ENCODE data around the gene ZNHIT2. TPM values are rescaled to one million over a fixed set of nuclear protein-coding genes. Genes with fewer than 3 reads are reported as not detected.

ZNHIT2 gene
- total and polyA plus RNA-seq, 2 experiments from 2014 or later, result 13.2 to 15.5 TPM

- Histone ChIP-seq H3K27ac (no peak overlapping the region), H3K79me2 (ENCODE audit: insufficient read depth) (peaks cover 20% of the 10 kb centered on the region), H4K20me1 (ENCODE audit: insufficient read depth) (no peaks in the 10 kb centered on the region), H3K36me3 (ENCODE audit: low read depth) (no peaks in the 10 kb centered on the region), H3K9me2 (ENCODE audit: insufficient read depth) (no peaks in the 10 kb centered on the region), H3F3A (ENCODE audit: insufficient read depth) (0 out of 2 replicates have a peak, but pooled peaks cover 6% of the 10 kb centered on the region), H2AFZ (no peak overlapping the region), H3K4me1 (ENCODE audit: insufficient read depth) (peaks cover 6% of the 10 kb centered on the region; the same call in 1 of the 2 replicates), H3K4me3 (no peak overlapping the region), H3K9me3 (ENCODE audit: low read depth) (no peaks in the 10 kb centered on the region), H3K4me2 (ENCODE audit: unreplicated experiment) (no peak overlapping the region), H3K27me3 (replicated peaks; ENCODE audit: insufficient read depth) (no peaks in the 10 kb centered on the region), H3K9ac (no peak overlapping the region)
- TF ChIP-seq EZH2 (IDR thresholded peaks at IDR 0.05; ENCODE audit: insufficient read depth, poor library complexity, severe bottlenecking) (no peak), EZH2phosphoT487 (IDR thresholded peaks at IDR 0.05; ENCODE audit: insufficient read depth, low read depth) (no peak)
- 93 to 94% methylated on average over 43 to 52 of the region's 52 CpGs for WGBS, 2 experiments (ENCODE audit: low coverage in 1 of 2, low lambda C conversion rate in 2 of 2, missing lambda C conversion rate in 2 of 2)
- in situ Hi-C loops (cut with MboI), result no loop called here
- no peak for DNase-seq
These were observed 9.6 kb downstream of the ZNHIT2 start for GRCh38 chr11:65107751-65108468.

GRCh38 chr11:65107078-65107477 is 10.4 kb downstream of the ZNHIT2 start:
- Histone ChIP-seq H3K4me2 (ENCODE audit: unreplicated experiment) (no peak overlapping the region), H2AFZ (no peak overlapping the region), H3K9ac (no peak overlapping the region), H3K4me1 (ENCODE audit: insufficient read depth) (peaks cover 4% of the 10 kb centered on the region; the same call in 1 of the 2 replicates), H3K27me3 (replicated peaks; ENCODE audit: insufficient read depth) (no peaks in the 10 kb centered on the region), H3K9me3 (ENCODE audit: low read depth) (no peaks in the 10 kb centered on the region), H4K20me1 (ENCODE audit: insufficient read depth) (no peaks in the 10 kb centered on the region), H3K9me2 (ENCODE audit: insufficient read depth) (no peaks in the 10 kb centered on the region), H3K79me2 (ENCODE audit: insufficient read depth) (peaks cover 27% of the 10 kb centered on the region), H3K4me3 (no peak overlapping the region), H3K27ac (no peak overlapping the region), H3K36me3 (ENCODE audit: low read depth) (no peaks in the 10 kb centered on the region), H3F3A (ENCODE audit: insufficient read depth) (0 out of 2 replicates have a peak, but pooled peaks cover 6% of the 10 kb centered on the region)
- in situ Hi-C loops (cut with MboI), result no loop called here
- DNase-seq, result no peak
- 92 to 95% methylated on average over 15 of the region's 15 CpGs for WGBS, 2 experiments (ENCODE audit: low coverage in 1 of 2, low lambda C conversion rate in 2 of 2, missing lambda C conversion rate in 2 of 2)
- no peak for TF ChIP-seq EZH2phosphoT487 (IDR thresholded peaks at IDR 0.05; ENCODE audit: insufficient read depth, low read depth)
- TF ChIP-seq EZH2 (IDR thresholded peaks at IDR 0.05; ENCODE audit: insufficient read depth, poor library complexity, severe bottlenecking), result no peak

GRCh38 chr11:65104628-65105027 is 12.9 kb downstream of the ZNHIT2 start:
- Histone ChIP-seq H3K9ac (no peak overlapping the region), H3K4me3 (no peak overlapping the region), H4K20me1 (ENCODE audit: insufficient read depth) (no peaks in the 10 kb centered on the region), H3K27me3 (replicated peaks; ENCODE audit: insufficient read depth) (no peaks in the 10 kb centered on the region), H2AFZ (no peak overlapping the region), H3F3A (ENCODE audit: insufficient read depth) (no peaks in the 10 kb centered on the region), H3K27ac (no peak overlapping the region), H3K79me2 (ENCODE audit: insufficient read depth) (peaks cover 46% of the 10 kb centered on the region), H3K9me2 (ENCODE audit: insufficient read depth) (no peaks in the 10 kb centered on the region), H3K4me1 (ENCODE audit: insufficient read depth) (no peaks in the 10 kb centered on the region), H3K36me3 (ENCODE audit: low read depth) (no peaks in the 10 kb centered on the region), H3K9me3 (ENCODE audit: low read depth) (no peaks in the 10 kb centered on the region), H3K4me2 (ENCODE audit: unreplicated experiment) (no peak overlapping the region)
- WGBS, 2 experiments (ENCODE audit: low coverage in 1 of 2, low lambda C conversion rate in 2 of 2, missing lambda C conversion rate in 2 of 2), result 75 to 83% methylated on average over 4 of the region's 4 CpGs
- in situ Hi-C loops (cut with MboI), result no loop called here
- no peak for DNase-seq
- no peak for TF ChIP-seq EZH2 (IDR thresholded peaks at IDR 0.05; ENCODE audit: insufficient read depth, poor library complexity, severe bottlenecking)
- no peak for TF ChIP-seq EZH2phosphoT487 (IDR thresholded peaks at IDR 0.05; ENCODE audit: insufficient read depth, low read depth)

- peaks cover 58% of the 10 kb centered on the region for H3K79me2 ChIP-seq (ENCODE audit: insufficient read depth)
These were observed 14.0 kb downstream of the ZNHIT2 start for GRCh38 chr11:65103476-65103875.

More at GRCh38 chr11:65103476-65103875, 14.0 kb downstream of the ZNHIT2 start:
- Histone ChIP-seq H3K4me1 (ENCODE audit: insufficient read depth) (no peaks in the 10 kb centered on the region), H2AFZ (no peak overlapping the region), H3K36me3 (ENCODE audit: low read depth) (0 out of 2 replicates have a peak, but pooled peaks cover under 1% of the 10 kb centered on the region), H3K9me2 (ENCODE audit: insufficient read depth) (no peaks in the 10 kb centered on the region), H3K4me3 (no peak overlapping the region), H3K27me3 (replicated peaks; ENCODE audit: insufficient read depth) (no peaks in the 10 kb centered on the region), H3K4me2 (ENCODE audit: unreplicated experiment) (no peak overlapping the region), H3K27ac (no peak overlapping the region), H3K9me3 (ENCODE audit: low read depth) (no peaks in the 10 kb centered on the region), H3F3A (ENCODE audit: insufficient read depth) (no peaks in the 10 kb centered on the region), H3K9ac (no peak overlapping the region), H4K20me1 (ENCODE audit: insufficient read depth) (no peaks in the 10 kb centered on the region)
- no peak for TF ChIP-seq EZH2phosphoT487 (IDR thresholded peaks at IDR 0.05; ENCODE audit: insufficient read depth, low read depth)
- TF ChIP-seq EZH2 (IDR thresholded peaks at IDR 0.05; ENCODE audit: insufficient read depth, poor library complexity, severe bottlenecking), result no peak
- no peak for DNase-seq
- in situ Hi-C loops (cut with MboI), result no loop called here

Measured in GM23248 (cell line).